NT2/D1 (cell line): ENCODE measurements around the gene GPX7.

Experiments used
- SUZ12 ChIP-seq: IDR thresholded peaks from 2 replicates; pipeline ENCODE4 v1.6.1; 2011; ENCODE audit not compliant: insufficient read length, insufficient read depth; ENCODE audit errors: extremely low read depth
- YY1 ChIP-seq: IDR thresholded peaks from 2 replicates; pipeline ENCODE4 v1.6.1; 2011; ENCODE audit not compliant: insufficient read length, insufficient read depth

DNA sequence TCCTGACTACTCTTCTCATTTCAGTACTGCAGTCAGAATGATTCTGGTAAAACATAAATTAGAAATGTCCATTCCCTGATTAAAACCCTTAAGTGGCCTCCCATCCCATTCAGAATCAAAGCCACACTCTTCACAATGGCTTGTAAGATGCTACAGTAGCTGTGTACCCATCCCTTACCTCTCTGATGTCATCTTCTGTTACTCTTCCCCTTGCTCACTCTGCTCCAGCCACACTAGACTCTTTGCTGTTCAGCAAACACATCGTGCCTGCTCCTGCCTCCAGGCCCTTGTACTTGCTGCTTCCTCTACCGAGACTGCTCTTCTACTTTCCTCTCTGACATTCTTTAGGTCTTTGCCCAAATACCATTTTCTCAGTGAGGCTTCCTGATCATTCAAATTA, 4.3 kb upstream of the GPX7 start:
- TF ChIP-seq SUZ12 (no peak), YY1 (no peak)
